ENCODE data around the gene RAP1GAP2.

Gene RAP1GAP2

GRCh38 chr17:2902546-2902945, 106.3 kb downstream of the RAP1GAP2 start:
- no peak overlapping the region for H3K4me3 ChIP-seq (ENCODE audit: low read depth, low read length)

GRCh38 chr17:2903193-2903974, 107.1 kb downstream of the RAP1GAP2 start:
- H3K4me3 ChIP-seq (ENCODE audit: low read depth, low read length) = no peak overlapping the region
- DNase-seq (ENCODE audit: low read depth) = no peak
- no peak for TF ChIP-seq CTCF (conservative IDR thresholded peaks at IDR 0.05; ENCODE audit: low read depth, low read length)

More at GRCh38 chr17:2902546-2902945, 106.3 kb downstream of the RAP1GAP2 start:
- DNase-seq (ENCODE audit: low read depth) = no peak
- TF ChIP-seq CTCF (conservative IDR thresholded peaks at IDR 0.05; ENCODE audit: low read depth, low read length) = no peak

GRCh38 chr17:2904135-2904534, 107.9 kb downstream of the RAP1GAP2 start:
- no peak overlapping the region for H3K4me3 ChIP-seq (ENCODE audit: low read depth, low read length)
- TF ChIP-seq CTCF (conservative IDR thresholded peaks at IDR 0.05; ENCODE audit: low read depth, low read length) = no peak
- DNase-seq (ENCODE audit: low read depth) = no peak

GRCh38 chr17:2905269-2905668, 109.0 kb downstream of the RAP1GAP2 start:
- no peak for TF ChIP-seq CTCF (conservative IDR thresholded peaks at IDR 0.05; ENCODE audit: low read depth, low read length)
- DNase-seq (ENCODE audit: low read depth) = no peak
- H3K4me3 ChIP-seq (ENCODE audit: low read depth, low read length) = no peak overlapping the region

- TF ChIP-seq CTCF (conservative IDR thresholded peaks at IDR 0.05; ENCODE audit: low read depth, low read length) = no peak
- no peak overlapping the region for H3K4me3 ChIP-seq (ENCODE audit: low read depth, low read length)
- DNase-seq (ENCODE audit: low read depth) = no peak
Observed at GRCh38 chr17:2905696-2906501, 109.7 kb downstream of the RAP1GAP2 start.

- no peak for TF ChIP-seq CTCF (conservative IDR thresholded peaks at IDR 0.05; ENCODE audit: low read depth, low read length)
- H3K4me3 ChIP-seq (ENCODE audit: low read depth, low read length) = no peak overlapping the region
- no peak for DNase-seq (ENCODE audit: low read depth)
Observed at GRCh38 chr17:2906901-2907300, 110.7 kb downstream of the RAP1GAP2 start.

Measured in choroid plexus epithelial cell (primary cell).